ENCODE results near the gene BFSP1. TPM values are rescaled to one million over a fixed set of nuclear protein-coding genes. Genes with fewer than 3 reads are reported as not detected.

BFSP1 gene
- total and polyA plus RNA-seq, 7 donors = 0.51 to 3.6 (median 1.2) TPM; not detected in 1

GRCh38 chr20:17491041-17491440 lies 40.1 kb downstream of the BFSP1 start:
- Histone ChIP-seq H3K4me3 (no peak overlapping the region), H3K27ac (no peak overlapping the region), H3K4me1 (no peaks in the 10 kb centered on the region), H3K36me3 (no peaks in the 10 kb centered on the region), H3K9me3 (no peaks in the 10 kb centered on the region), H3K27me3 (no peaks in the 10 kb centered on the region)
- DNase-seq = peak; percentile 42
- intact Hi-C loops (cut with DNase I) = no loop called here
- 95 to 96% methylated on average over 11 of the region's 11 CpGs for WGBS, 2 donors
- TF ChIP-seq, protein P1, sequence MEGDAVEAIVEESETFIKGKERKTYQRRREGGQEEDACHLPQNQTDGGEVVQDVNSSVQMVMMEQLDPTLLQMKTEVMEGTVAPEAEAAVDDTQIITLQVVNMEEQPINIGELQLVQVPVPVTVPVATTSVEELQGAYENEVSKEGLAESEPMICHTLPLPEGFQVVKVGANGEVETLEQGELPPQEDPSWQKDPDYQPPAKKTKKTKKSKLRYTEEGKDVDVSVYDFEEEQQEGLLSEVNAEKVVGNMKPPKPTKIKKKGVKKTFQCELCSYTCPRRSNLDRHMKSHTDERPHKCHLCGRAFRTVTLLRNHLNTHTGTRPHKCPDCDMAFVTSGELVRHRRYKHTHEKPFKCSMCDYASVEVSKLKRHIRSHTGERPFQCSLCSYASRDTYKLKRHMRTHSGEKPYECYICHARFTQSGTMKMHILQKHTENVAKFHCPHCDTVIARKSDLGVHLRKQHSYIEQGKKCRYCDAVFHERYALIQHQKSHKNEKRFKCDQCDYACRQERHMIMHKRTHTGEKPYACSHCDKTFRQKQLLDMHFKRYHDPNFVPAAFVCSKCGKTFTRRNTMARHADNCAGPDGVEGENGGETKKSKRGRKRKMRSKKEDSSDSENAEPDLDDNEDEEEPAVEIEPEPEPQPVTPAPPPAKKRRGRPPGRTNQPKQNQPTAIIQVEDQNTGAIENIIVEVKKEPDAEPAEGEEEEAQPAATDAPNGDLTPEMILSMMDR (IDR thresholded peaks at IDR 0.05) = no peak
- TF ChIP-seq POLR2A (IDR thresholded peaks at IDR 0.05) (no peak), POLR2AphosphoS5 (IDR thresholded peaks at IDR 0.05) (no peak), EP300 (IDR thresholded peaks at IDR 0.05) (no peak)

DNA sequence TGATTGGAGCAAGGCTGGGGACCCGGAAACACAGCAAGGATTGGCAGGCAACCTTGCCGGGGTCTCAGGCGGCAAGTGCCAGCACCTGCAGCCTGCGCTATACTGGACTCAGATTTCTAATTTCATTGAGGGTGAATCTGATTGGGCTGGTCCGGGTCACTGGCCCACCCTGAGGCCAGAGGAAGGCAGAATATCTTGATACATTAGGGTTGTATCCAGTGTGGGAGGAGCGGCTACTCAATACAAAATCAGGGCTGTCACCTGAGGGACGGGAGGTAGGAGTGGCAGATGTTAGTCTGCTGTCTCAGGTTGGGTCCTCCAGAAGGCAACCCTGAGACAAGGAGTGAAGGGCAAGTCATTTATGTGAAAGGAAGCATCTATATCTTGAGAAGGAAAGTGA lies 40.7 kb downstream of the BFSP1 start:
- WGBS, 2 donors = 90 to 92% methylated on average over 7 of the region's 7 CpGs
- no peaks in the 10 kb centered on the region for H3K27me3 ChIP-seq
- H3K27ac ChIP-seq = no peak overlapping the region
- no peaks in the 10 kb centered on the region for H3K36me3 ChIP-seq
- DNase-seq = peak; percentile 18
- H3K9me3 ChIP-seq = no peaks in the 10 kb centered on the region
- H3K4me1 ChIP-seq = no peaks in the 10 kb centered on the region
- TF ChIP-seq, protein P1 (IDR thresholded peaks at IDR 0.05) = no peak
- TF ChIP-seq EP300 (IDR thresholded peaks at IDR 0.05) (no peak), POLR2A (IDR thresholded peaks at IDR 0.05) (no peak), POLR2AphosphoS5 (IDR thresholded peaks at IDR 0.05) (no peak)
- H3K4me3 ChIP-seq = no peak overlapping the region
- intact Hi-C loops (cut with DNase I) = no loop called here

- Histone ChIP-seq H3K27me3 (no peaks in the 10 kb centered on the region), H3K36me3 (no peaks in the 10 kb centered on the region), H3K4me3 (no peak overlapping the region), H3K9me3 (no peaks in the 10 kb centered on the region), H3K4me1 (no peaks in the 10 kb centered on the region), H3K27ac (no peak overlapping the region)
- TF ChIP-seq POLR2AphosphoS5 (IDR thresholded peaks at IDR 0.05) (no peak), EP300 (IDR thresholded peaks at IDR 0.05) (no peak), POLR2A (IDR thresholded peaks at IDR 0.05) (no peak)
- TF ChIP-seq, protein P1 (IDR thresholded peaks at IDR 0.05) = no peak
- intact Hi-C loops (cut with DNase I) = no loop called here
- 82 to 84% methylated on average over 9 of the region's 9 CpGs for WGBS, 2 donors
- DNase-seq = peak; percentile 48
Observed at GRCh38 chr20:17488916-17489600, 42.1 kb downstream of the BFSP1 start.

DNA sequence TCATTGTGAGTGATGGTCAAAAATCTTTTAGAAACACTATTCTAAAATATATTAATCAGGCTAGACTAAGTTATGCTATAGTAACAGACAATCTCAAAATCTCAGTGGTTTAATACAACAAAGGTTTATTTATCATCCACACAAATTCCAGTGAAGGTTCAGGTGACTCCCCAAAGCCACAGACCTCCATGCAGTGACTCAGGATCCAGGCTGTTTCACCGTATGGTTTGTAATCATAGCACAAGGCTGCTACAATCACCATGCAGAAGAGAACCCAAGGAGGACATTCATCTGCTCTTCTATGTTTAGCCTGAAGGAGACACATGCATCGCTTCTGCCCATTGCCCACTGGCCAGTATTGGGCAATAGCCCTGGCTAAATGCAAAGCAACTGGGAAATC lies 46.2 kb downstream of the BFSP1 start:
- Histone ChIP-seq H3K4me3 (no peak overlapping the region), H3K36me3 (no peaks in the 10 kb centered on the region), H3K9me3 (no peaks in the 10 kb centered on the region), H3K27me3 (peaks cover 0 to 7% (median 0%) of the 10 kb centered on the region in 3 donors), H3K27ac (no peak overlapping the region), H3K4me1 (no peaks in the 10 kb centered on the region)
- intact Hi-C loops (cut with DNase I) = no loop called here
- no peak for DNase-seq
- TF ChIP-seq POLR2AphosphoS5 (IDR thresholded peaks at IDR 0.05) (no peak), POLR2A (IDR thresholded peaks at IDR 0.05) (no peak), EP300 (IDR thresholded peaks at IDR 0.05) (no peak)
- TF ChIP-seq, protein P1 (IDR thresholded peaks at IDR 0.05) = no peak
- 91 to 94% methylated on average over 2 of the region's 2 CpGs for WGBS, 2 donors

DNA sequence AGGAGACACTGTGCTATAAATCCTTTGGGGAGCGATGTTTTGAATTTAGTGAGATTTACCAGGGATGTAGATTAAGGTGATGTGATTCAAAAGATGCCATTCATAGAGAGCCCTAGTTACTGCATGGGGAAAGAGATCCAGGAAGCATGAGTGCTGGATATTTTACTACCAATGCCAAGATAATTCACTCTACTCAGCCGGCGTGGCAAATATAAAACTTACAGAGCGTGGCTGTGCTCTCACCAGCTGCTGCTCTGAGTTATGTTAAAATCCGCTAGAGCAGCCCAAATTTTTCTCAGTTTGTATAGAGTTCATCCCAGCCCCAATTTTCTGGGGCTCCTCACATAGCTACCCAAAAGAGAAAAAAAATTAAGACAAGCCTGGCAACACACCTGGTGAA lies 48.6 kb downstream of the BFSP1 start:
- Histone ChIP-seq H3K9me3 (no peaks in the 10 kb centered on the region), H3K27me3 (peaks cover 0 to 7% (median 0%) of the 10 kb centered on the region in 3 donors), H3K4me3 (no peak overlapping the region), H3K36me3 (no peaks in the 10 kb centered on the region), H3K27ac (no peak overlapping the region), H3K4me1 (no peaks in the 10 kb centered on the region)
- intact Hi-C loops (cut with DNase I) = no loop called here
- DNase-seq = no peak
- WGBS, 2 donors = 38 to 68% methylated on average over 5 of the region's 5 CpGs
- TF ChIP-seq, protein P1 (IDR thresholded peaks at IDR 0.05) = no peak
- no peak for TF ChIP-seq EP300 (IDR thresholded peaks at IDR 0.05)
- TF ChIP-seq POLR2AphosphoS5 (IDR thresholded peaks at IDR 0.05) = no peak

Data from sigmoid colon (tissue), 7 donors.